Skeletal muscle cell (primary cell): ENCODE results near the gene SLC27A6.
"Not testable (repeated sequence)": the region's sequence is repeated elsewhere in the genome, so short reads cannot be mapped to it uniquely, and the experiment has no call there.

ENCODE experiments used
- DNase-seq: peaks from one replicate; pipeline ENCODE4 v3.0.0-alpha.2; 2010; ENCODE audit warnings: low read depth
- H3K4me3 ChIP-seq: 2 replicates; pipeline ENCODE4 v1.5.1; 2011; ENCODE audit warnings: low read depth, mild to moderate bottlenecking, control low read depth, low read length, moderate library complexity

The SLC27A6 gene

GRCh38 chr5:128984480-128984879 lies 19.2 kb downstream of the SLC27A6 start:
- H3K4me3 ChIP-seq, result no peak overlapping the region
- no peak for DNase-seq

- peak; percentile 4 for DNase-seq
- no peak overlapping the region for H3K4me3 ChIP-seq
Observed at GRCh38 chr5:128988476-128988875, 23.2 kb downstream of the SLC27A6 start.

GRCh38 chr5:129001841-129002526 lies 36.7 kb downstream of the SLC27A6 start:
- H3K4me3 ChIP-seq, result no peak overlapping the region
- no peak for DNase-seq

GRCh38 chr5:129002527-129002842 lies 37.2 kb downstream of the SLC27A6 start:
- no peak for DNase-seq
- H3K4me3 ChIP-seq, result no peak overlapping the region

- H3K4me3 ChIP-seq, result no peak overlapping the region
- DNase-seq, result no peak
Observed at GRCh38 chr5:129003232-129003631, 37.9 kb downstream of the SLC27A6 start.

GRCh38 chr5:129014185-129014584 lies 48.9 kb downstream of the SLC27A6 start:
- DNase-seq, result no peak
- no peak overlapping the region for H3K4me3 ChIP-seq

- H3K4me3 ChIP-seq, result no peak overlapping the region
- no peak for DNase-seq
Observed at GRCh38 chr5:129018837-129019236, 53.5 kb downstream of the SLC27A6 start.

GRCh38 chr5:129019401-129019908 lies 54.2 kb downstream of the SLC27A6 start:
- H3K4me3 ChIP-seq, result no peak overlapping the region
- DNase-seq, result no peak

GRCh38 chr5:129020683-129021082 lies 55.4 kb downstream of the SLC27A6 start:
- H3K4me3 ChIP-seq, result no peak overlapping the region
- no peak for DNase-seq

- no peak for DNase-seq
- no peak overlapping the region for H3K4me3 ChIP-seq
Observed at GRCh38 chr5:129021744-129022143, 56.5 kb downstream of the SLC27A6 start.

GRCh38 chr5:129022599-129022998 lies 57.3 kb downstream of the SLC27A6 start:
- H3K4me3 ChIP-seq, result no peak overlapping the region
- no peak for DNase-seq

- H3K4me3 ChIP-seq, result no peak overlapping the region
- no peak for DNase-seq
Observed at GRCh38 chr5:129027260-129027659, 62.0 kb downstream of the SLC27A6 start.

- no peak overlapping the region for H3K4me3 ChIP-seq
Observed at GRCh38 chr5:129031886-129032683, 66.8 kb downstream of the SLC27A6 start.

GRCh38 chr5:129036257-129036656 lies 71.0 kb downstream of the SLC27A6 start:
- DNase-seq, H3K4me3 ChIP-seq: not testable (repeated sequence)

More at GRCh38 chr5:129031886-129032683, 66.8 kb downstream of the SLC27A6 start:
- no peak for DNase-seq

- DNase-seq, result no peak
- no peak overlapping the region for H3K4me3 ChIP-seq
Observed at GRCh38 chr5:129041196-129041881, 76.1 kb downstream of the SLC27A6 start.

- DNase-seq, result no peak
- no peak overlapping the region for H3K4me3 ChIP-seq
Observed at GRCh38 chr5:129042306-129042705, 77.0 kb downstream of the SLC27A6 start.

GRCh38 chr5:129043894-129044293 lies 78.6 kb downstream of the SLC27A6 start:
- DNase-seq, result no peak
- no peak overlapping the region for H3K4me3 ChIP-seq

- peak; percentile 18 for DNase-seq
- no peak overlapping the region for H3K4me3 ChIP-seq
Observed at GRCh38 chr5:129046151-129046550, 80.9 kb downstream of the SLC27A6 start.

- H3K4me3 ChIP-seq, result no peak overlapping the region
- DNase-seq, result no peak
Observed at GRCh38 chr5:129048509-129048908, 83.2 kb downstream of the SLC27A6 start.

- no peak for DNase-seq
- H3K4me3 ChIP-seq, result no peak overlapping the region
Observed at GRCh38 chr5:129049126-129049799, 84.0 kb downstream of the SLC27A6 start.
